HG02610 (cell line): ENCODE data around the gene SLC7A11.

Source experiments
- ATAC-seq: cut with Tn5 transposase; IDR thresholded peaks from one replicate; pipeline ENCODE4 v1.9.1; 2021; ENCODE audit warnings: mild to moderate bottlenecking, moderate library complexity; ENCODE audit not compliant: unreplicated experiment

The SLC7A11 gene

GRCh38 chr4:138164208-138164607 is 77.9 kb downstream of the SLC7A11 start:
- no peak for ATAC-seq

GRCh38 chr4:138163171-138163570 is 79.0 kb downstream of the SLC7A11 start:
- no peak for ATAC-seq

- ATAC-seq = no peak
Observed at GRCh38 chr4:138162259-138162658, 79.9 kb downstream of the SLC7A11 start.

GRCh38 chr4:138161351-138161750 is 80.8 kb downstream of the SLC7A11 start:
- no peak for ATAC-seq

GRCh38 chr4:138158746-138159297 is 83.3 kb downstream of the SLC7A11 start:
- no peak for ATAC-seq

- ATAC-seq = no peak
Observed at GRCh38 chr4:138140879-138141278, 101.3 kb downstream of the SLC7A11 start.

GRCh38 chr4:138138774-138139173 is 103.4 kb downstream of the SLC7A11 start:
- no peak for ATAC-seq

GRCh38 chr4:138135610-138136009 is 106.5 kb downstream of the SLC7A11 start:
- no peak for ATAC-seq

GRCh38 chr4:138118270-138118669 is 123.9 kb downstream of the SLC7A11 start:
- no peak for ATAC-seq

- ATAC-seq = no peak
Observed at GRCh38 chr4:138115053-138115452, 127.1 kb downstream of the SLC7A11 start.

- peak; percentile 97 for ATAC-seq
Observed at GRCh38 chr4:138114434-138114833, 127.7 kb downstream of the SLC7A11 start.
